Neural cell (in vitro differentiated cells): ENCODE results near the gene ZCCHC2. TPM values are rescaled to one million over a fixed set of nuclear protein-coding genes. Genes with fewer than 3 reads are reported as not detected.

Experiments used
- H2AFZ ChIP-seq: fragments of 200-600, 300-800 bp; sonication (generic), shearing (Covaris generic); 2 replicates; pipeline ENCODE4 v1.6.0; 2014; ENCODE audit warnings: low read depth, mild to moderate bottlenecking, antibody characterized with exemption, low read length, moderate library complexity
- H3F3A ChIP-seq: fragments of 200-600 bp; shearing (Covaris generic); 2 replicates; pipeline ENCODE4 v1.6.1; 2016; ENCODE audit warnings: mild to moderate bottlenecking, moderate library complexity, mixed read lengths, antibody characterized with exemption, low read length; ENCODE audit not compliant: insufficient read depth, poor library complexity, severe bottlenecking
- H3K27ac ChIP-seq: fragments of 200-600, 300-800 bp; sonication (generic), shearing (Covaris generic); 2 replicates; pipeline ENCODE4 v1.5.1; 2014; ENCODE audit warnings: mild to moderate bottlenecking, low read length, moderate library complexity
- H3K27me3 ChIP-seq: fragments of 300-800, 200-600 bp; sonication (generic), shearing (Covaris generic); 2 replicates; pipeline ENCODE4 v1.6.0; 2014; ENCODE audit warnings: mild to moderate bottlenecking, low read depth, low read length, moderate library complexity; ENCODE audit not compliant: insufficient read depth
- H3K36me3 ChIP-seq: fragments of 300-800, 200-600 bp; sonication (generic), shearing (Covaris generic); 2 replicates; pipeline ENCODE4 v1.5.1; 2014; ENCODE audit warnings: mild to moderate bottlenecking, antibody characterized with exemption, low read length, moderate library complexity; ENCODE audit not compliant: insufficient read depth
- H3K4me2 ChIP-seq: fragments of 300-800, 200-600 bp; sonication (generic), shearing (Covaris generic); 2 replicates; pipeline ENCODE4 v1.6.0; 2014; ENCODE audit warnings: mild to moderate bottlenecking, low read length
- H3K4me3 ChIP-seq: fragments of 300-800, 200-600 bp; sonication (generic), shearing (Covaris generic); 2 replicates; pipeline ENCODE4 v1.5.1; 2014; ENCODE audit warnings: mild to moderate bottlenecking, low read length, moderate library complexity
- H3K79me2 ChIP-seq: fragments of 200-600 bp; shearing (Covaris generic); replicated peaks from 2 replicates; pipeline ENCODE4 v1.6.0; 2014; ENCODE audit warnings: mild to moderate bottlenecking, low read length, moderate library complexity; ENCODE audit not compliant: insufficient read depth
- H3K9ac ChIP-seq: fragments of 300-800, 200-600 bp; sonication (generic), shearing (Covaris generic); 2 replicates; pipeline ENCODE4 v1.6.1; 2016; ENCODE audit warnings: mild to moderate bottlenecking, low read length, mixed read lengths
- H3K9me2 ChIP-seq: fragments of 200-600 bp; shearing (Covaris generic); 2 replicates; pipeline ENCODE4 v1.6.1; 2016; ENCODE audit warnings: mild to moderate bottlenecking, low read length, mixed read lengths; ENCODE audit not compliant: insufficient read depth
- H3K9me3 ChIP-seq: fragments of 200-600, 300-800 bp; sonication (generic), shearing (Covaris generic); 2 replicates; pipeline ENCODE4 v1.6.1; 2016; ENCODE audit warnings: mild to moderate bottlenecking, mixed run types, low read length, moderate library complexity, mixed read lengths
- H4K20me1 ChIP-seq: fragments of 200-600 bp; shearing (Covaris generic); 2 replicates; pipeline ENCODE4 v1.6.1; 2016; ENCODE audit warnings: mild to moderate bottlenecking, mixed run types; ENCODE audit not compliant: insufficient read depth
- CTCF ChIP-seq: fragments of 450-650 bp; IDR thresholded peaks from 2 replicates; pipeline ENCODE4 v1.5.1; 2014; ENCODE audit warnings: antibody characterized with exemption, mild to moderate bottlenecking, moderate library complexity; ENCODE audit not compliant: poor library complexity, severe bottlenecking
- EZH2 ChIP-seq: fragments of 200-600, 300-800 bp; shearing (Covaris generic), sonication (generic); IDR thresholded peaks from 2 replicates; pipeline ENCODE4 v1.6.1; 2014; ENCODE audit warnings: antibody characterized with exemption, low read length, borderline replicate concordance, mild to moderate bottlenecking; ENCODE audit not compliant: insufficient read depth, poor library complexity, severe bottlenecking
- MXI1 ChIP-seq: fragments of 450-650 bp; conservative IDR thresholded peaks from 2 replicates; pipeline ENCODE4 v1.6.1; 2014; ENCODE audit warnings: antibody characterized with exemption, mild to moderate bottlenecking; ENCODE audit not compliant: poor library complexity, severe bottlenecking
- POLR2AphosphoS5 ChIP-seq: IDR thresholded peaks from 2 replicates; pipeline ENCODE4 v1.6.1; 2012
- RAD21 ChIP-seq: fragments of 450-650 bp; conservative IDR thresholded peaks from 2 replicates; pipeline ENCODE4 v1.6.1; 2014; ENCODE audit warnings: antibody characterized with exemption, mild to moderate bottlenecking, moderate library complexity
- SMC3 ChIP-seq: fragments of 450-650 bp; conservative IDR thresholded peaks from 2 replicates; pipeline ENCODE4 v1.6.1; 2014; ENCODE audit warnings: antibody characterized with exemption, mild to moderate bottlenecking, moderate library complexity; ENCODE audit not compliant: poor library complexity
- TAF1 ChIP-seq: IDR thresholded peaks from 2 replicates; pipeline ENCODE4 v1.6.1; 2012; ENCODE audit warnings: low read depth
- polyA plus RNA-seq: library from polyadenylated mRNA; depleted of rRNA; stranded (reverse); fragments of >200 nt; gene quantifications from 2 replicates; pipeline ENCODE4 v1.2.3, GENCODE V29; 2014
- TF ChIP-seq, protein P1 (sequence below): IDR thresholded peaks from 2 replicates; pipeline ENCODE4 v1.6.1; 2012; ENCODE audit warnings: borderline replicate concordance

The ZCCHC2 gene
- polyA plus RNA-seq, 1 donor from 2014 or later: 3.8 TPM

DNA sequence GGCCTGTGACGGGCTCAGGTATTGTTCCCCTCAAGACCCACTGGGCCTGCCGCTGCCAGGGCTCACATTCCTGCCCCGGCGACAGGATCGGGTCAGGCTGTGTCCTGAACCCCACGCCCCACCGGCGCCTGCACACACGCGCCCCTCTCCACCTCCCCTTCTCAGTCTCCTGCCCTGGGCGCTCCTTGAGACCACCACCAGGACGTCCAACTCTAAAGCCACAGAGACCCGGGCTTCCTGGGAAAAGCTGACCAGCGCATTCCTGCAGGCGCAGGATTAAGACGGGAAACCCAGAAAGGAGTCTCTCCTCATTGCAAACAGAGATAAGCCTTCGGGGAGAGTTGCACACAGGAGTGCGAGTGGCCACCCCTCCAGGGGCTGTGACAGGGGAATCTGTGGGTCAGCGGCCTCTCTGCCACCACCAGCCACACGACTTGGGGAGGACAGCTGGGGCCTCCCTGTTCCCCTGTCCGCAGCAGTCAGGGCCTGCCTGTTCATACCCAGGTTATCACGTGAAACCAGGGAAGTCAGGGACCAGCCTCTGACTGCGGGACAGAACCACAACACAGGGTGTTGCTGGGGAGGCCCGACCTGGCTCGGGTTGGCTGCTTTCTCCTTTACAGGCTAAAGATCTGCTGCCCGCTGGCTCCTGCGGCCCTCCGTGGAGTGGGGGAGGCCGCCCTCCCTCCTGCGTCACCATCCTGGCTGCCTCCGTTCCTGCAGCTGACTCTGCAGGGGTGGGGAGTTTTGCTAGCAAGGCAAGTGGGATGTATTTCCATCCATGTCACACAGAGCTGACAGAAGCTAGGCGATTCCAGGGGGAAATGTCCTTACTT lies 88.8 kb downstream of the ZCCHC2 start:
- H3K9me3 ChIP-seq: no peaks in the 10 kb centered on the region
- no peaks in the 10 kb centered on the region for H3F3A ChIP-seq
- H3K79me2 ChIP-seq: no peaks in the 10 kb centered on the region
- H3K4me3 ChIP-seq: peak overlapping the region; percentile 50
- peaks cover 2% of the 10 kb centered on the region for H3K27me3 ChIP-seq
- no peaks in the 10 kb centered on the region for H4K20me1 ChIP-seq
- H3K4me2 ChIP-seq: no peak overlapping the region
- TF ChIP-seq EZH2 (no peak), RAD21 (no peak), POLR2AphosphoS5 (no peak), MXI1 (no peak)
- TF ChIP-seq, protein P1, sequence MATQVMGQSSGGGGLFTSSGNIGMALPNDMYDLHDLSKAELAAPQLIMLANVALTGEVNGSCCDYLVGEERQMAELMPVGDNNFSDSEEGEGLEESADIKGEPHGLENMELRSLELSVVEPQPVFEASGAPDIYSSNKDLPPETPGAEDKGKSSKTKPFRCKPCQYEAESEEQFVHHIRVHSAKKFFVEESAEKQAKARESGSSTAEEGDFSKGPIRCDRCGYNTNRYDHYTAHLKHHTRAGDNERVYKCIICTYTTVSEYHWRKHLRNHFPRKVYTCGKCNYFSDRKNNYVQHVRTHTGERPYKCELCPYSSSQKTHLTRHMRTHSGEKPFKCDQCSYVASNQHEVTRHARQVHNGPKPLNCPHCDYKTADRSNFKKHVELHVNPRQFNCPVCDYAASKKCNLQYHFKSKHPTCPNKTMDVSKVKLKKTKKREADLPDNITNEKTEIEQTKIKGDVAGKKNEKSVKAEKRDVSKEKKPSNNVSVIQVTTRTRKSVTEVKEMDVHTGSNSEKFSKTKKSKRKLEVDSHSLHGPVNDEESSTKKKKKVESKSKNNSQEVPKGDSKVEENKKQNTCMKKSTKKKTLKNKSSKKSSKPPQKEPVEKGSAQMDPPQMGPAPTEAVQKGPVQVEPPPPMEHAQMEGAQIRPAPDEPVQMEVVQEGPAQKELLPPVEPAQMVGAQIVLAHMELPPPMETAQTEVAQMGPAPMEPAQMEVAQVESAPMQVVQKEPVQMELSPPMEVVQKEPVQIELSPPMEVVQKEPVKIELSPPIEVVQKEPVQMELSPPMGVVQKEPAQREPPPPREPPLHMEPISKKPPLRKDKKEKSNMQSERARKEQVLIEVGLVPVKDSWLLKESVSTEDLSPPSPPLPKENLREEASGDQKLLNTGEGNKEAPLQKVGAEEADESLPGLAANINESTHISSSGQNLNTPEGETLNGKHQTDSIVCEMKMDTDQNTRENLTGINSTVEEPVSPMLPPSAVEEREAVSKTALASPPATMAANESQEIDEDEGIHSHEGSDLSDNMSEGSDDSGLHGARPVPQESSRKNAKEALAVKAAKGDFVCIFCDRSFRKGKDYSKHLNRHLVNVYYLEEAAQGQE: no peak
- H3K36me3 ChIP-seq: no peaks in the 10 kb centered on the region
- H3K9me2 ChIP-seq: no peaks in the 10 kb centered on the region
- H3K27ac ChIP-seq: no peak overlapping the region
- H2AFZ ChIP-seq: no peak overlapping the region
- no peak overlapping the region for H3K9ac ChIP-seq

DNA sequence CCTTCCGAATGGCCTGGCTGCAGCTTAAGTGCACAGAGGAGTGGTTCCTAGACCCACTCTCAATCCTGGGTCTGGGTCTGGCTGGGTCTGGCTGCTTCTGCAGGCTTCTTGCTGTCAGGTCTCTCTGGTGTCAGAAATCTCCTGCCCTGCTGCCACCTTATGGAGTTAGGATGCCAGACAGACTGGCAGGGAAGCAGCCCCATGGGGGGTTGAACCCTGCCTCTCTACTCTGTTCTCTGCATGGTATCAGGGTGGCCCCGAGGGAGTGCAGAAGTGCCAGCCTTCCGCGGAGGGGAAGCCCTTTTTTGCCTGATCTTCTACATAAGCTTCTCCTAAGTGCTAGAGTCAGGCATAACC lies 89.4 kb downstream of the ZCCHC2 start:
- Histone ChIP-seq H3K79me2 (no peaks in the 10 kb centered on the region), H4K20me1 (no peaks in the 10 kb centered on the region), H3K27ac (no peak overlapping the region), H2AFZ (no peak overlapping the region), H3F3A (no peaks in the 10 kb centered on the region), H3K36me3 (no peaks in the 10 kb centered on the region), H3K9me2 (no peaks in the 10 kb centered on the region), H3K27me3 (peaks cover 2% of the 10 kb centered on the region), H3K4me2 (no peak overlapping the region), H3K9me3 (no peaks in the 10 kb centered on the region), H3K9ac (no peak overlapping the region), H3K4me3 (no peak overlapping the region)
- no peak for TF ChIP-seq MXI1
- no peak for TF ChIP-seq POLR2AphosphoS5
- TF ChIP-seq, protein P1: no peak
- no peak for TF ChIP-seq TAF1
- TF ChIP-seq CTCF: no peak
- no peak for TF ChIP-seq SMC3
- TF ChIP-seq RAD21: no peak
- TF ChIP-seq EZH2: no peak
